ENCODE results near the gene FSIP1. TPM values are rescaled to one million over a fixed set of nuclear protein-coding genes. Genes with fewer than 3 reads are reported as not detected.

Gene FSIP1
- total RNA-seq, 2 donors from 2014 or later: 0.77 to 1.7 TPM

- Histone ChIP-seq H3K27me3 (ENCODE audit: control insufficient read depth, insufficient read depth, low read length, poor library complexity, severe bottlenecking) (no peaks in the 10 kb centered on the region), H3K9ac (ENCODE audit: extremely low read depth, low read length, poor library complexity, severe bottlenecking) (no peak overlapping the region), H3K27ac (ENCODE audit: low read depth, low read length) (no peak overlapping the region), H3K4me1 (ENCODE audit: control insufficient read depth, insufficient read depth, low read length) (no peaks in the 10 kb centered on the region), H3K4me3 (ENCODE audit: low read length) (no peak overlapping the region), H3K36me3 (ENCODE audit: control insufficient read depth, insufficient read depth, low read length) (no peaks in the 10 kb centered on the region), H3K9me3 (ENCODE audit: control insufficient read depth, low read length) (no peaks in the 10 kb centered on the region)
- no peaks in the 10 kb centered on the region for H3K36me3 Mint-ChIP-seq (ENCODE audit: low read depth)
- no peak overlapping the region for H3K4me3 Mint-ChIP-seq
- no peak for TF ChIP-seq CTCF (conservative IDR thresholded peaks at IDR 0.05)
- no peaks in the 10 kb centered on the region for H3K9me3 Mint-ChIP-seq
- no peak overlapping the region for H3K27ac Mint-ChIP-seq
- DNase-seq: no peak
- peaks cover 13% of the 10 kb centered on the region for H3K4me1 Mint-ChIP-seq
- peaks cover 2% of the 10 kb centered on the region for H3K27me3 Mint-ChIP-seq (ENCODE audit: insufficient read depth)
Measured at GRCh38 chr15:39720081-39720480, 62.6 kb downstream of the FSIP1 start.

GRCh38 chr15:39719109-39719508 is 63.5 kb downstream of the FSIP1 start:
- H3K4me1 Mint-ChIP-seq: peaks cover 13% of the 10 kb centered on the region
- peaks cover 2% of the 10 kb centered on the region for H3K27me3 Mint-ChIP-seq (ENCODE audit: insufficient read depth)
- H3K27ac ChIP-seq (ENCODE audit: low read depth, low read length): no peak overlapping the region
- no peaks in the 10 kb centered on the region for H3K9me3 ChIP-seq (ENCODE audit: control insufficient read depth, low read length)
- H3K36me3 Mint-ChIP-seq (ENCODE audit: low read depth): no peaks in the 10 kb centered on the region
- H3K9ac ChIP-seq (ENCODE audit: extremely low read depth, low read length, poor library complexity, severe bottlenecking): no peak overlapping the region
- DNase-seq: no peak
- no peak overlapping the region for H3K27ac Mint-ChIP-seq
- H3K4me3 ChIP-seq (ENCODE audit: low read length): no peak overlapping the region
- no peaks in the 10 kb centered on the region for H3K4me1 ChIP-seq (ENCODE audit: control insufficient read depth, insufficient read depth, low read length)
- H3K9me3 Mint-ChIP-seq: no peaks in the 10 kb centered on the region
- H3K4me3 Mint-ChIP-seq: no peak overlapping the region
- no peaks in the 10 kb centered on the region for H3K36me3 ChIP-seq (ENCODE audit: control insufficient read depth, insufficient read depth, low read length)
- TF ChIP-seq CTCF (conservative IDR thresholded peaks at IDR 0.05): no peak
- H3K27me3 ChIP-seq (ENCODE audit: control insufficient read depth, insufficient read depth, low read length, poor library complexity, severe bottlenecking): no peaks in the 10 kb centered on the region
- whole genome bisulfite sequencing, 2 experiments (ENCODE audit: insufficient coverage in 1 of 2, insufficient read length in 1 of 2): 80% methylated on average over 1 of the region's 1 CpG; no CpG with 5 or more reads in 1 of the 2 experiments

- TF ChIP-seq CTCF (conservative IDR thresholded peaks at IDR 0.05): no peak
Measured at GRCh38 chr15:39717134-39717533, 65.5 kb downstream of the FSIP1 start.

More at GRCh38 chr15:39717134-39717533, 65.5 kb downstream of the FSIP1 start:
- no peaks in the 10 kb centered on the region for H3K9me3 ChIP-seq (ENCODE audit: control insufficient read depth, low read length)
- no peak overlapping the region for H3K9ac ChIP-seq (ENCODE audit: extremely low read depth, low read length, poor library complexity, severe bottlenecking)
- H3K27me3 Mint-ChIP-seq (ENCODE audit: insufficient read depth): peaks cover 2% of the 10 kb centered on the region
- no peaks in the 10 kb centered on the region for H3K36me3 ChIP-seq (ENCODE audit: control insufficient read depth, insufficient read depth, low read length)
- WGBS, 2 experiments (ENCODE audit: insufficient coverage in 1 of 2, insufficient read length in 1 of 2): 100% methylated on average over 1 of the region's 1 CpG; no CpG with 5 or more reads in 1 of the 2 experiments
- no peak overlapping the region for H3K4me3 ChIP-seq (ENCODE audit: low read length)
- H3K9me3 Mint-ChIP-seq: no peaks in the 10 kb centered on the region
- H3K27ac ChIP-seq (ENCODE audit: low read depth, low read length): no peak overlapping the region
- H3K4me1 ChIP-seq (ENCODE audit: control insufficient read depth, insufficient read depth, low read length): no peaks in the 10 kb centered on the region
- H3K4me3 Mint-ChIP-seq: no peak overlapping the region
- no peaks in the 10 kb centered on the region for H3K36me3 Mint-ChIP-seq (ENCODE audit: low read depth)
- no peak for DNase-seq
- peaks cover 15% of the 10 kb centered on the region for H3K4me1 Mint-ChIP-seq
- H3K27ac Mint-ChIP-seq: no peak overlapping the region
- no peaks in the 10 kb centered on the region for H3K27me3 ChIP-seq (ENCODE audit: control insufficient read depth, insufficient read depth, low read length, poor library complexity, severe bottlenecking)
